HCT116 (cell line): ENCODE measurements around the gene RAP1B.

Experiments
- ATF3 ChIP-seq: IDR thresholded peaks from 2 replicates; pipeline ENCODE4 v1.6.1; 2012
- CTCF ChIP-seq, 3 experiments: fragments of 200-600 bp in 1 of 3; sonication (generic) in 1 of 3; IDR thresholded peaks in 2 of 3; conservative IDR thresholded peaks in 1 of 3; 2 replicates each; pipeline ENCODE4 v1.5.1; 2012 to 2017; ENCODE audit warnings: low read depth in 2 of 3, low read length in 2 of 3, antibody characterized with exemption in 1 of 3, borderline replicate concordance in 1 of 3, control low read depth in 1 of 3, mild to moderate bottlenecking in 1 of 3, mixed read lengths in 1 of 3, mixed run types in 1 of 3, moderate library complexity in 1 of 3; ENCODE audit not compliant: insufficient read depth in 1 of 3
- POLR2AphosphoS5 ChIP-seq: IDR thresholded peaks from 2 replicates; pipeline ENCODE4 v1.6.1; 2011; ENCODE audit warnings: mild to moderate bottlenecking, low read depth, low read length, moderate library complexity
- RAD21 ChIP-seq: IDR thresholded peaks from 2 replicates; pipeline ENCODE4 v1.6.1; 2012; ENCODE audit warnings: low read depth, mild to moderate bottlenecking
- SIN3A ChIP-seq: IDR thresholded peaks from 2 replicates; pipeline ENCODE4 v1.6.1; 2012; ENCODE audit warnings: low read depth

- TF ChIP-seq POLR2AphosphoS5: no peak
- TF ChIP-seq CTCF (IDR thresholded peaks at IDR 0.05 in 2 of 3, conservative IDR thresholded peaks at IDR 0.05 in 1 of 3; ENCODE audit: borderline replicate concordance in 1 of 3, insufficient read depth in 1 of 3, low read depth in 2 of 3, low read length in 2 of 3): no peak
- TF ChIP-seq SIN3A: no peak
- TF ChIP-seq ATF3: no peak
- no peak for TF ChIP-seq RAD21
These were observed 37.3 kb upstream of the RAP1B start for GRCh38 chr12:68573406-68573805.
